Neural cell (in vitro differentiated cells): Measurements from ENCODE around the gene SLC6A3. TPM values are rescaled to one million over a fixed set of nuclear protein-coding genes. Genes with fewer than 3 reads are reported as not detected.

Experiments
- H2AFZ ChIP-seq: fragments of 200-600, 300-800 bp; sonication (generic), shearing (Covaris generic); 2 replicates; pipeline ENCODE4 v1.6.0; 2014; ENCODE audit warnings: low read depth, mild to moderate bottlenecking, antibody characterized with exemption, low read length, moderate library complexity
- H3F3A ChIP-seq: fragments of 200-600 bp; shearing (Covaris generic); 2 replicates; pipeline ENCODE4 v1.6.1; 2016; ENCODE audit warnings: mild to moderate bottlenecking, moderate library complexity, mixed read lengths, antibody characterized with exemption, low read length; ENCODE audit not compliant: insufficient read depth, poor library complexity, severe bottlenecking
- H3K27ac ChIP-seq: fragments of 200-600, 300-800 bp; sonication (generic), shearing (Covaris generic); 2 replicates; pipeline ENCODE4 v1.5.1; 2014; ENCODE audit warnings: mild to moderate bottlenecking, low read length, moderate library complexity
- H3K27me3 ChIP-seq: fragments of 300-800, 200-600 bp; sonication (generic), shearing (Covaris generic); 2 replicates; pipeline ENCODE4 v1.6.0; 2014; ENCODE audit warnings: mild to moderate bottlenecking, low read depth, low read length, moderate library complexity; ENCODE audit not compliant: insufficient read depth
- H3K36me3 ChIP-seq: fragments of 300-800, 200-600 bp; sonication (generic), shearing (Covaris generic); 2 replicates; pipeline ENCODE4 v1.5.1; 2014; ENCODE audit warnings: mild to moderate bottlenecking, antibody characterized with exemption, low read length, moderate library complexity; ENCODE audit not compliant: insufficient read depth
- H3K4me2 ChIP-seq: fragments of 300-800, 200-600 bp; sonication (generic), shearing (Covaris generic); 2 replicates; pipeline ENCODE4 v1.6.0; 2014; ENCODE audit warnings: mild to moderate bottlenecking, low read length
- H3K4me3 ChIP-seq: fragments of 300-800, 200-600 bp; sonication (generic), shearing (Covaris generic); 2 replicates; pipeline ENCODE4 v1.5.1; 2014; ENCODE audit warnings: mild to moderate bottlenecking, low read length, moderate library complexity
- H3K79me2 ChIP-seq: fragments of 200-600 bp; shearing (Covaris generic); replicated peaks from 2 replicates; pipeline ENCODE4 v1.6.0; 2014; ENCODE audit warnings: mild to moderate bottlenecking, low read length, moderate library complexity; ENCODE audit not compliant: insufficient read depth
- H3K9ac ChIP-seq: fragments of 300-800, 200-600 bp; sonication (generic), shearing (Covaris generic); 2 replicates; pipeline ENCODE4 v1.6.1; 2016; ENCODE audit warnings: mild to moderate bottlenecking, low read length, mixed read lengths
- H3K9me2 ChIP-seq: fragments of 200-600 bp; shearing (Covaris generic); 2 replicates; pipeline ENCODE4 v1.6.1; 2016; ENCODE audit warnings: mild to moderate bottlenecking, low read length, mixed read lengths; ENCODE audit not compliant: insufficient read depth
- H3K9me3 ChIP-seq: fragments of 200-600, 300-800 bp; sonication (generic), shearing (Covaris generic); 2 replicates; pipeline ENCODE4 v1.6.1; 2016; ENCODE audit warnings: mild to moderate bottlenecking, mixed run types, low read length, moderate library complexity, mixed read lengths
- H4K20me1 ChIP-seq: fragments of 200-600 bp; shearing (Covaris generic); 2 replicates; pipeline ENCODE4 v1.6.1; 2016; ENCODE audit warnings: mild to moderate bottlenecking, mixed run types; ENCODE audit not compliant: insufficient read depth
- EP300 ChIP-seq: fragments of 450-650 bp; conservative IDR thresholded peaks from 2 replicates; pipeline ENCODE4 v1.6.1; 2014; ENCODE audit warnings: antibody characterized with exemption, mild to moderate bottlenecking, moderate library complexity; ENCODE audit not compliant: poor library complexity, severe bottlenecking
- EZH2 ChIP-seq: fragments of 200-600, 300-800 bp; shearing (Covaris generic), sonication (generic); IDR thresholded peaks from 2 replicates; pipeline ENCODE4 v1.6.1; 2014; ENCODE audit warnings: antibody characterized with exemption, low read length, borderline replicate concordance, mild to moderate bottlenecking; ENCODE audit not compliant: insufficient read depth, poor library complexity, severe bottlenecking
- MXI1 ChIP-seq: fragments of 450-650 bp; conservative IDR thresholded peaks from 2 replicates; pipeline ENCODE4 v1.6.1; 2014; ENCODE audit warnings: antibody characterized with exemption, mild to moderate bottlenecking; ENCODE audit not compliant: poor library complexity, severe bottlenecking
- POLR2AphosphoS5 ChIP-seq: IDR thresholded peaks from 2 replicates; pipeline ENCODE4 v1.6.1; 2012
- RAD21 ChIP-seq: fragments of 450-650 bp; conservative IDR thresholded peaks from 2 replicates; pipeline ENCODE4 v1.6.1; 2014; ENCODE audit warnings: antibody characterized with exemption, mild to moderate bottlenecking, moderate library complexity
- REST ChIP-seq: IDR thresholded peaks from 2 replicates; pipeline ENCODE4 v1.6.1; 2012; ENCODE audit warnings: borderline replicate concordance
- SMC3 ChIP-seq: fragments of 450-650 bp; conservative IDR thresholded peaks from 2 replicates; pipeline ENCODE4 v1.6.1; 2014; ENCODE audit warnings: antibody characterized with exemption, mild to moderate bottlenecking, moderate library complexity; ENCODE audit not compliant: poor library complexity
- TAF1 ChIP-seq: IDR thresholded peaks from 2 replicates; pipeline ENCODE4 v1.6.1; 2012; ENCODE audit warnings: low read depth
- polyA plus RNA-seq: library from polyadenylated mRNA; depleted of rRNA; stranded (reverse); fragments of >200 nt; gene quantifications from 2 replicates; pipeline ENCODE4 v1.2.3, GENCODE V29; 2014
- TF ChIP-seq, protein P1 (sequence below): fragments of 450-650 bp; IDR thresholded peaks from 2 replicates; pipeline ENCODE4 v1.5.1; 2014; ENCODE audit warnings: antibody characterized with exemption, mild to moderate bottlenecking, moderate library complexity; ENCODE audit not compliant: poor library complexity, severe bottlenecking

Gene SLC6A3
- polyA plus RNA-seq, 1 donor from 2014 or later = 0.77 TPM

DNA sequence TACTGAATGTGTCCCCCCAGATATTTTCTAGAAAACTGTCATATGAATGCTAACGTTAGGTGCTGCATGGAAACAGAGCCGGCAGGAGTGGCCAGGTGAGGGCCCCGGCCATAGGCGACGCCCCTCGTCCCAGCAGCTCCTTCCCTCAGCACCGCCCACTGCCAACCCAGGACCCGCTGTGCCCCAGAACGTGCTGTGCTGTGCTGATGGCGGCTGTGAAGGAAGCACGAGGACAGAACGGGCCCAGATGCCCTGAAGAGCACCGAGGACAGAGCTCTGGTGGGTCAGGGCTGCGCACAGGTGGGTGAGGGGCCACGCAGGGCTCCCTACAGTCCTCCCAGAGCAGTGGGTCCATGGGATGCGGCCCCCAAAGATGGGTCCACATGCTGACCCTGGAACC is 48.2 kb upstream of the SLC6A3 start:
- Histone ChIP-seq H3K4me3 (no peak overlapping the region), H3K79me2 (no peaks in the 10 kb centered on the region), H3K4me2 (no peak overlapping the region), H3K9me3 (no peaks in the 10 kb centered on the region), H3K9me2 (no peaks in the 10 kb centered on the region), H3K36me3 (no peaks in the 10 kb centered on the region), H3K9ac (no peak overlapping the region), H4K20me1 (no peaks in the 10 kb centered on the region), H3F3A (no peaks in the 10 kb centered on the region), H2AFZ (no peak overlapping the region), H3K27me3 (no peaks in the 10 kb centered on the region), H3K27ac (no peak overlapping the region)
- no peak for TF ChIP-seq POLR2AphosphoS5

GRCh38 chr5:1492757-1493156 is 47.5 kb upstream of the SLC6A3 start:
- no peaks in the 10 kb centered on the region for H4K20me1 ChIP-seq
- no peak overlapping the region for H3K4me2 ChIP-seq
- no peaks in the 10 kb centered on the region for H3F3A ChIP-seq
- H3K27me3 ChIP-seq = no peaks in the 10 kb centered on the region
- TF ChIP-seq, protein P1, sequence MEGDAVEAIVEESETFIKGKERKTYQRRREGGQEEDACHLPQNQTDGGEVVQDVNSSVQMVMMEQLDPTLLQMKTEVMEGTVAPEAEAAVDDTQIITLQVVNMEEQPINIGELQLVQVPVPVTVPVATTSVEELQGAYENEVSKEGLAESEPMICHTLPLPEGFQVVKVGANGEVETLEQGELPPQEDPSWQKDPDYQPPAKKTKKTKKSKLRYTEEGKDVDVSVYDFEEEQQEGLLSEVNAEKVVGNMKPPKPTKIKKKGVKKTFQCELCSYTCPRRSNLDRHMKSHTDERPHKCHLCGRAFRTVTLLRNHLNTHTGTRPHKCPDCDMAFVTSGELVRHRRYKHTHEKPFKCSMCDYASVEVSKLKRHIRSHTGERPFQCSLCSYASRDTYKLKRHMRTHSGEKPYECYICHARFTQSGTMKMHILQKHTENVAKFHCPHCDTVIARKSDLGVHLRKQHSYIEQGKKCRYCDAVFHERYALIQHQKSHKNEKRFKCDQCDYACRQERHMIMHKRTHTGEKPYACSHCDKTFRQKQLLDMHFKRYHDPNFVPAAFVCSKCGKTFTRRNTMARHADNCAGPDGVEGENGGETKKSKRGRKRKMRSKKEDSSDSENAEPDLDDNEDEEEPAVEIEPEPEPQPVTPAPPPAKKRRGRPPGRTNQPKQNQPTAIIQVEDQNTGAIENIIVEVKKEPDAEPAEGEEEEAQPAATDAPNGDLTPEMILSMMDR = no peak
- TF ChIP-seq TAF1 (no peak), POLR2AphosphoS5 (no peak), REST (no peak), RAD21 (no peak), MXI1 (no peak), SMC3 (no peak), EP300 (no peak), EZH2 (no peak)
- no peak overlapping the region for H2AFZ ChIP-seq
- no peaks in the 10 kb centered on the region for H3K9me3 ChIP-seq
- no peaks in the 10 kb centered on the region for H3K79me2 ChIP-seq
- H3K9me2 ChIP-seq = no peaks in the 10 kb centered on the region
- no peak overlapping the region for H3K4me3 ChIP-seq
- no peak overlapping the region for H3K9ac ChIP-seq
- no peak overlapping the region for H3K27ac ChIP-seq
- no peaks in the 10 kb centered on the region for H3K36me3 ChIP-seq

DNA sequence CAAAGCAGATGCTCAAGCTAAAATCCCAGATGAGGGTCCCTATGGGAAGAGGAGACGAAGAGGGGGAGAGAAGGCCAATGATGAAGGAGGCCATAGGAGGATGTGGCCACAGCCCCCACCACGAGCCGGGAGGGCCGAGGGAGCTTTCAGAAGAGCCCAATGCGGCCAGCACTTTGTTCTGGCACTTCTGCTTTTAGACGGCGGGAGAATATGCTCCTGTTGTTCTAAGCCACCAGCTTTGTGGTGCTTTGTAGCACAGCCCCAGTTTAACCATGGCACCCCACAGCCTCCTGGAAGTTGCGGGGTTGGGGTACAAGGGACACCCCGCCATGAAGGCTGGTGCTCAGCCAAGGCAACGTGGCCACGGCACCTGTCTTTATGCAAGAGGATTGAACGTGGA is 45.1 kb upstream of the SLC6A3 start:
- Histone ChIP-seq H3K27me3 (no peaks in the 10 kb centered on the region), H2AFZ (no peak overlapping the region), H3F3A (no peaks in the 10 kb centered on the region), H3K9ac (no peak overlapping the region), H3K9me3 (no peaks in the 10 kb centered on the region), H3K79me2 (no peaks in the 10 kb centered on the region), H3K9me2 (no peaks in the 10 kb centered on the region), H3K4me3 (no peak overlapping the region), H3K36me3 (no peaks in the 10 kb centered on the region), H3K4me2 (no peak overlapping the region), H3K27ac (no peak overlapping the region), H4K20me1 (no peaks in the 10 kb centered on the region)
- TF ChIP-seq REST = no peak
- no peak for TF ChIP-seq POLR2AphosphoS5
- no peak for TF ChIP-seq RAD21
- TF ChIP-seq, protein P1 = no peak
- no peak for TF ChIP-seq EZH2
